Stimulated activated naive B cell treated with anti-CD40 and anti-IgM and Interleukin-4, amounts not matched to agents 10 μg/mL and 1 μg/mL and 100 μg/mL, for 72 hours (primary cell): ENCODE measurements around the gene AFP.

Experiments used
- ATAC-seq, 2 donors: fragments of 150-1000 bp; cut with Tn5 transposase; replicated peaks; 2 replicates each; pipeline ENCODE4 v1.10.0; 2021; ENCODE audit warnings: moderate library complexity in 1 of 2
- DNase-seq: peaks from one replicate; pipeline ENCODE4 v3.0.0; 2021
- H3K27ac Mint-ChIP-seq: one replicate; pipeline ENCODE4 v1.8.0; 2022; ENCODE audit warnings: mild to moderate bottlenecking, mixed read lengths
- H3K27me3 Mint-ChIP-seq, 2 donors: one replicate each; pipeline ENCODE4 v1.8.0; 2022; ENCODE audit warnings: mixed read lengths in 2 of 2
- H3K36me3 Mint-ChIP-seq, 2 donors: one replicate each; pipeline ENCODE4 v1.8.0; 2022; ENCODE audit warnings: mixed read lengths in 2 of 2, mild to moderate bottlenecking in 1 of 2
- H3K4me1 Mint-ChIP-seq, 2 donors: one replicate each; pipeline ENCODE4 v1.8.0; 2022; ENCODE audit warnings: mixed read lengths in 2 of 2, mild to moderate bottlenecking in 1 of 2
- H3K4me3 Mint-ChIP-seq, 2 donors: one replicate each; pipeline ENCODE4 v1.8.0; 2022; ENCODE audit warnings: mild to moderate bottlenecking in 2 of 2, mixed read lengths in 2 of 2, moderate library complexity in 1 of 2
- H3K9me3 Mint-ChIP-seq, 2 donors: one replicate each; pipeline ENCODE4 v1.8.0; 2022; ENCODE audit warnings: mixed read lengths in 2 of 2, mild to moderate bottlenecking in 1 of 2

Gene AFP

DNA sequence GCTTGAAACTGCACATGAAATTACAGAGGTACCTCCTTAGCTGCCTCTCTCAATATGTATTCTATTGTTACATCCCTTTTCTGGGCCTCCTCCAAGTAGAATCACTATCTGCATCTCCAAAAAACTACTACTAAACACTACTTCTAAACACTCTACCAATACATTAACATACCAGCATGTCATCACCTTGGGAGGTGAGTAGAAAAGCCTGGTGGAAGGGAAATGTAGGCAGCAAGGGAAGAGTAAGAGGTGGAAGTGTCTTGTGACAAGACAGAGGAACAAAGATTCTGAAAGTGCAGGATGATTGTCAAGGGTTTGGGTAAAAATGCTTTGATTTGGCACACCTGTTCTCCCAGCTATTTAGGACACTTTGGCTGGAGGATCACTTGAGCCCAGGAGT, 49.1 kb downstream of the AFP start:
- peaks cover 10 to 14% of the 10 kb centered on the region in 2 donors for H3K27me3 Mint-ChIP-seq
- no peak overlapping the region for H3K4me3 Mint-ChIP-seq
- no peaks in the 10 kb centered on the region for H3K4me1 Mint-ChIP-seq
- DNase-seq (no peak), ATAC-seq (no peak)
- no peak overlapping the region for H3K27ac Mint-ChIP-seq
- peaks cover 0 to 1% of the 10 kb centered on the region in 2 donors for H3K9me3 Mint-ChIP-seq
- H3K36me3 Mint-ChIP-seq: no peaks in the 10 kb centered on the region

DNA sequence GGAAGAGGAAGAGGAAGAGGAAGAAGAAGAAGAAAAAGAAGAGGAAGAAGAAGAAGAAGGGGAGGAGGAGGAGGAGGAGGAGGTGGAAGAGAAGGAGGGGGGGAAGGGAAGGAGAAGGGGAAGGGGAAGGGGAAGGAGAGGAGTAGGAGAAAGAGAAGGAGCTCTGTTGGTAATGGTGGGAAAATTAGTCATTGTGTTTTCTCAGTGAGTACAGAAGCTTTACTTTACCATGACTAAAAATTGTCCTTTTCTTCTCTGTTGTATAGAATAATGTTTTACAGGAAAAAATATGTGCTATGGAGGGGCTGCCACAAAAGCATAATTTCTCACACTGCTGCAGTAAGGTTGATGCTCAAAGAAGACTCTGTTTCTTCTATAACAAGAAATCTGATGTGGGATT, 49.6 kb downstream of the AFP start:
- H3K4me1 Mint-ChIP-seq: no peaks in the 10 kb centered on the region
- peaks cover 10 to 14% of the 10 kb centered on the region in 2 donors for H3K27me3 Mint-ChIP-seq
- H3K36me3 Mint-ChIP-seq: no peaks in the 10 kb centered on the region
- ATAC-seq: no peak
- no peak for DNase-seq
- H3K4me3 Mint-ChIP-seq: no peak overlapping the region
- peaks cover 0 to 1% of the 10 kb centered on the region in 2 donors for H3K9me3 Mint-ChIP-seq
- H3K27ac Mint-ChIP-seq: no peak overlapping the region

DNA sequence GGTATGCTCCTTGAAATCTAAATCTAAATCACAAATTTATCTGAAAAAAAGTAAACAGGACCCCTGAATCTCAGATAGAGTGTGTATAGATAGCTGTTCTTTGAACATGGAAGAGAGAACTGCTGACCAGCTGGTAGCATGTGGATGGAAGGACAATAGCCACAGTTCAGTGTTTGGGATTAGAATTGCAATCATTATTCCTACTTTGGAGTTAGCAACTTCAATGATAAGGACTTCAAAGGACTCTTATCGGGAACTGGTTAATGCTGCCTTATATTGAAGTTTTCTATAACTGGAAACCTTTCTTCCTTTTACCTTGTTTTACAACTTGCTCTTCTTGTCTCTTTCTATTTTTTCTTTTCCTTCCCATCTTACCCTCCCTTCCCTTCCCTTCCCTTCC, 50.5 kb downstream of the AFP start:
- DNase-seq (no peak), ATAC-seq (no peak)
- H3K27me3 Mint-ChIP-seq: peaks cover 10 to 14% of the 10 kb centered on the region in 2 donors
- no peaks in the 10 kb centered on the region for H3K36me3 Mint-ChIP-seq
- no peak overlapping the region for H3K27ac Mint-ChIP-seq
- H3K9me3 Mint-ChIP-seq: peaks cover 0 to 1% of the 10 kb centered on the region in 2 donors
- H3K4me3 Mint-ChIP-seq: no peak overlapping the region
- no peaks in the 10 kb centered on the region for H3K4me1 Mint-ChIP-seq

DNA sequence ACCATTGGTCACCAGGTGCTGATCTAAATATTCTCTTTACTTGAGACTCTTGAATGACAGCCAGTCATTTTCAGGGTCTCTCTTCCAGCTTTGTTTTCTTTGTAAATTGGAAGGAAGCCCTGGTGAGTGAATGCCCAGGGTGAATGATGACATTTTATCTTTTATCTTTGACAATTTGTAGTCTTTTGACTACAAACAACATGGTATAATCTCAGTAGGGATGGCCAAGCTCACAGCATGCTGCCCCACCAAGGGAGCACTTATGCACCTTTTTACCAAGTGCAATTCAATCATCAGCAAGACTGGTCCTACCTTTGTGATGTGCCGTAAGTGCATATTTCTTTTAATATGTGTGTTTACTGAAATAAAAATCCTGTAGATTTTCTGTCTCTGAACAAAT, 51.2 kb downstream of the AFP start:
- Mint-ChIP-seq H3K27me3 (peaks cover 10 to 14% of the 10 kb centered on the region in 2 donors), H3K9me3 (peaks cover 0 to 1% of the 10 kb centered on the region in 2 donors), H3K27ac (no peak overlapping the region), H3K36me3 (no peaks in the 10 kb centered on the region), H3K4me1 (no peaks in the 10 kb centered on the region), H3K4me3 (no peak overlapping the region)
- no peak for ATAC-seq
- DNase-seq: no peak

DNA sequence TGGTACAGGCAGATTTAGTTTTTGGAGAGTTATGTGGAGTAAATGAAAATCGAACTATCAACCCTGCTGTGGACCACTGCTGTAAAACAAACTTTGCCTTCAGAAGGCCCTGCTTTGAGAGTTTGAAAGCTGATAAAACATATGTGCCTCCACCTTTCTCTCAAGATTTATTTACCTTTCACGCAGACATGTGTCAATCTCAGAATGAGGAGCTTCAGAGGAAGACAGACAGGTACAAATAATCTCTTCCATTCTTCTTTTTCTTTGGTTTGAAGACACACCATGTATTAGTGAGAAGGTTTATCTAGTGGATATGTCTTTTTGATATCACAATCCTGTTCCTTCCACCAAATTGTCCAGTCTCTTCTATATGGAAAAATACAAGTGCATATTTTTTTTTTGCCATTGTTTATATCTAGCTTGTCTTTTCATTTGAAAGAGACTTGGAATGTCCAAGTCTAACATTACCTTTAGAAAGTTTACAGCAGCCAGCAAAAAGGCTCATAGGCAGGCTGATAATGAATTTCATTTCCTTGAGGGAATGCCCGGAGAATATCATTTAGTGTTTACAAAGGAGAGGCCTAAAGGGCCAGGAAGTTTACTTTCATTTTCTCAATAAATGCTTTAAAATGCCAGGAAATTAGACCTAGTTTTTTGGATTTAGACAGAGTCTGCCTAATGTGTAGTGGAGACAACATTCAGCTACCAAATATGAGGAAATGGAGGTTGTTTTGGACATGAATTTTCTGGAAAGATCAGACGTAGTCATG, 64.2 kb downstream of the AFP start:
- Mint-ChIP-seq H3K36me3 (no peaks in the 10 kb centered on the region), H3K9me3 (no peaks in the 10 kb centered on the region), H3K27ac (no peak overlapping the region), H3K4me3 (no peak overlapping the region), H3K27me3 (peaks cover 0 to 3% of the 10 kb centered on the region in 2 donors), H3K4me1 (no peaks in the 10 kb centered on the region)
- no peak for ATAC-seq
- no peak for DNase-seq

DNA sequence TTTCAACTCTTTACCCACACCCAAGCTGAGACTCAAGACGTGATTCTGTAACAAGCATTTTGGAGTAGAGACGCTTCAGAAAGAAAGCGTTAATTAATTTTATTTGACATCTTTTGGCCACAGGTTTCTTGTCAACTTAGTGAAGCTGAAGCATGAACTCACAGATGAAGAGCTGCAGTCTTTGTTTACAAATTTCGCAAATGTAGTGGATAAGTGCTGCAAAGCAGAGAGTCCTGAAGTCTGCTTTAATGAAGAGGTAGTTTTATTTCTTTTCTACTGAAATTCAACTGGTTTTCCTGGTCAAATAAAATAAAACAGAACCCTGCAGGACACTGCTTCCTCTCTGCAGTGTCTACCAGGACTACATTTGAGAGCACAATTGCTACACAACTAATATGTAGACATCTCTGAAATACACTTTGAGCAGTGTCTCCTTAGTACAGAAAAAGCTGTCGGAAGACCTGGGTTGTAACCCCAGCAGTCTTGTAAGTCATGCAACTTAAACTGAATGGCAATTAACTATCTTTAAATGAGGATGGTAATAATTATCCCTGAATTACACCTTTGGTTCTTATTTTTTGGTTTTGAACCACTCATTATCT, 65.7 kb downstream of the AFP start:
- DNase-seq (no peak), ATAC-seq (no peak)
- no peak overlapping the region for H3K4me3 Mint-ChIP-seq
- no peak overlapping the region for H3K27ac Mint-ChIP-seq
- H3K9me3 Mint-ChIP-seq: no peaks in the 10 kb centered on the region
- no peaks in the 10 kb centered on the region for H3K36me3 Mint-ChIP-seq
- no peaks in the 10 kb centered on the region for H3K4me1 Mint-ChIP-seq
- peaks cover 0 to 3% of the 10 kb centered on the region in 2 donors for H3K27me3 Mint-ChIP-seq

DNA sequence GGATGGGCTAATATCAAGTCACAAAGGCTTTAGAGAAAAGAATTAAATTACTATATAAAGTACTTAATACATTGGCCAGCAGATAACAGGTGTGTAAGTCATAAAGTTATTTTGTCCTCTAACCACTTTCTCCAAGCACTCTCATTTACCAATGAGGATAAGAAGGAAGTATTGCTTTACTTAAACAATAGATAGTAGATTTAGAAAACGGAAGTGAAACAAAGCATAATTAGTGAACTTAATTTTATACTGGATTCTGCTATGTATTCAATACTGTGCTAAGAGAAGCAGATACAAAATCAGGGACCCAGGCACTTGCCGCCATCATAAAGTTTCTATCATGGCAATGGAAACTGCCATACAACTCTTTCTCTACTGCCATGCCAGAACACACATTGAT, 69.5 kb downstream of the AFP start:
- DNase-seq: no peak
- Mint-ChIP-seq H3K4me3 (no peak overlapping the region), H3K36me3 (no peaks in the 10 kb centered on the region), H3K27me3 (peaks cover 0 to 3% of the 10 kb centered on the region in 2 donors), H3K4me1 (no peaks in the 10 kb centered on the region), H3K27ac (no peak overlapping the region), H3K9me3 (no peaks in the 10 kb centered on the region)
- no peak for ATAC-seq
